Endothelial cell of umbilical vein (primary cell): ENCODE results near the gene ADA. TPM values are rescaled to one million over a fixed set of nuclear protein-coding genes. Genes with fewer than 3 reads are reported as not detected.

ENCODE experiments used
- BruUV-seq: library from RNA; stranded (reverse); fragments of 400-500 nt; replicated peaks from 2 replicates; lab custom pipeline; 2021; lab: Mats Ljungman, UMichigan
- CTCF ChIA-PET: fragments of 300-600, 350-600 bp; sonication (Branson Sonifier 250); formaldehyde crosslinking; loops from one replicate; lab custom pipeline; 2021; ENCODE audit warnings: antibody characterized with exemption, inconsistent platforms; lab: Charles Lee
- POLR2A ChIA-PET: fragments of 300-600, 350-600 bp; sonication (Branson Sonifier 250); formaldehyde crosslinking; loops from one replicate; lab custom pipeline; 2021; ENCODE audit warnings: antibody characterized with exemption, inconsistent platforms; lab: Charles Lee
- DNase-seq: peaks from one replicate; pipeline ENCODE4 v3.0.0-alpha.2; 2011; ENCODE audit warnings: low read depth, low spot score
- FAIRE-seq: peaks from 2 replicates; lab custom pipeline; 2011; peaks lifted over from hg19 to GRCh38; lab: Jason Lieb, UNC
- H2AFZ ChIP-seq: 2 replicates; pipeline ENCODE4 v1.6.0; 2012; ENCODE audit warnings: low read depth, low read length, control low read depth, inconsistent platforms
- H3K27ac ChIP-seq: 2 replicates; pipeline ENCODE4 v1.5.1; 2011; ENCODE audit warnings: low read depth, mild to moderate bottlenecking, control low read depth, low read length, moderate library complexity; ENCODE audit not compliant: insufficient read depth
- H3K27me3 ChIP-seq, 2 experiments: 2 replicates each; pipeline versions ENCODE4 v1.6.0 to v1.6.1; 2011; ENCODE audit warnings: low read length in 2 of 2, mixed read lengths in 1 of 2; ENCODE audit not compliant: control insufficient read depth in 2 of 2, insufficient read depth in 2 of 2
- H3K36me3 ChIP-seq, 2 experiments: 2 replicates in 1 of 2; 3 replicates in 1 of 2; pipeline ENCODE4 v1.5.1; 2011; ENCODE audit warnings: low read length in 2 of 2, mild to moderate bottlenecking in 1 of 2, moderate library complexity in 1 of 2; ENCODE audit not compliant: control insufficient read depth in 2 of 2, insufficient read depth in 2 of 2; ENCODE audit errors: extremely low read depth in 1 of 2
- H3K4me1 ChIP-seq: 3 replicates; pipeline ENCODE4 v1.5.1; 2011; ENCODE audit warnings: mild to moderate bottlenecking, low read length; ENCODE audit not compliant: control insufficient read depth, insufficient read depth; ENCODE audit errors: extremely low read depth
- H3K4me2 ChIP-seq: 2 replicates; pipeline ENCODE4 v1.6.1; 2011; ENCODE audit warnings: low read length, control low read depth, mixed read lengths; ENCODE audit not compliant: insufficient read depth
- H3K4me3 ChIP-seq, 3 experiments: fragments of 200-600 bp in 1 of 3; sonication (generic), shearing (Covaris generic) in 1 of 3; replicated peaks in 1 of 3; 2 replicates each; pipeline ENCODE4 v1.5.1; 2011 to 2016; ENCODE audit warnings: control low read depth in 3 of 3, low read length in 3 of 3, mild to moderate bottlenecking in 2 of 3, inconsistent platforms in 1 of 3, low read depth in 1 of 3, moderate library complexity in 1 of 3; ENCODE audit not compliant: insufficient read depth in 1 of 3
- H3K79me2 ChIP-seq: 2 replicates; pipeline ENCODE4 v1.6.0; 2012; ENCODE audit warnings: low read length, inconsistent platforms; ENCODE audit not compliant: control insufficient read depth, insufficient read depth
- H3K9ac ChIP-seq: replicated peaks from 2 replicates; pipeline ENCODE3; 2011; ENCODE audit warnings: low read length, control low read depth; ENCODE audit not compliant: insufficient read depth; ENCODE audit errors: extremely low read depth
- H3K9me1 ChIP-seq: replicated peaks from 3 replicates; pipeline ENCODE4 v1.6.0; 2011; ENCODE audit warnings: mild to moderate bottlenecking, low read length; ENCODE audit not compliant: control insufficient read depth, insufficient read depth; ENCODE audit errors: extremely low read depth
- H3K9me3 ChIP-seq: replicated peaks from 2 replicates; pipeline ENCODE4 v1.5.1; 2012; ENCODE audit warnings: low read length, inconsistent platforms; ENCODE audit not compliant: control insufficient read depth, insufficient read depth
- H4K20me1 ChIP-seq: replicated peaks from 2 replicates; pipeline ENCODE3; 2011; ENCODE audit warnings: mild to moderate bottlenecking, low read length; ENCODE audit not compliant: control insufficient read depth, insufficient read depth; ENCODE audit errors: extremely low read depth
- CTCF ChIP-seq, 2 donors: IDR thresholded peaks; 1 replicate in 1 of 2; 2 replicates in 1 of 2; pipeline ENCODE4 v1.5.1; 2011; ENCODE audit warnings: low read length in 2 of 2, mild to moderate bottlenecking in 2 of 2, moderate library complexity in 2 of 2, control low read depth in 1 of 2, inconsistent platforms in 1 of 2, low read depth in 1 of 2; ENCODE audit not compliant: insufficient read depth in 1 of 2; ENCODE audit errors: extremely low read depth in 1 of 2
- FOS ChIP-seq: IDR thresholded peaks from 2 replicates; pipeline ENCODE4 v1.6.1; 2011; ENCODE audit warnings: mild to moderate bottlenecking, low read length, moderate library complexity, borderline replicate concordance; ENCODE audit not compliant: insufficient read depth
- GATA2 ChIP-seq: IDR thresholded peaks from 2 replicates; pipeline ENCODE4 v1.7.0; 2011; ENCODE audit warnings: low read depth, mild to moderate bottlenecking, moderate library complexity, mixed read lengths, low read length; ENCODE audit not compliant: insufficient read length, insufficient read depth
- JUN ChIP-seq: IDR thresholded peaks from 2 replicates; pipeline ENCODE4 v1.6.1; 2011; ENCODE audit warnings: borderline replicate concordance, low read depth; ENCODE audit not compliant: insufficient read length, insufficient read depth
- MAX ChIP-seq: IDR thresholded peaks from 2 replicates; pipeline ENCODE4 v1.6.1; 2011; ENCODE audit not compliant: insufficient read depth, insufficient read length
- POLR2A ChIP-seq: IDR thresholded peaks from 2 replicates; pipeline ENCODE4 v1.6.1; 2012; ENCODE audit warnings: low read depth, mild to moderate bottlenecking, control low read depth, low read length
- dilution Hi-C: fragments of 300-500 bp; cut with MboI; formaldehyde crosslinking; loops from one replicate; pipeline ENCODE4 v1.15.0; 2019; ENCODE audit warnings: low sequenced_read_pairs; ENCODE audit not compliant: extremely low pct_ligation_motif_present
- intact Hi-C: fragments of 100-400 bp; cut with micrococcal nuclease; formaldehyde crosslinking; loops from one replicate; pipeline ENCODE4 v1.10.0; 2022
- polyA plus RNA-seq, 4 experiments: library from polyadenylated mRNA; depleted of rRNA in 3 of 4; stranded (reverse) in 3 of 4; unstranded in 1 of 4; fragments of >200 nt; gene quantifications; 2 replicates each; pipeline versions ENCODE4 v1.2.1 to v1.2.3, GENCODE V29; 2011 to 2012; ENCODE audit warnings: missing spikeins in 1 of 4
- total RNA-seq: library from RNA; stranded (reverse); gene quantifications from 2 replicates; pipeline ENCODE4 v1.2.3, GENCODE V29; 2021

Gene ADA
- total and polyA plus RNA-seq, 2 donors (not counting 3 experiments of a cell fraction or from before 2014, with no cell fraction given): 26.3 to 33.1 TPM

GRCh38 chr20:44599715-44600114, 51.8 kb downstream of the ADA start:
- Histone ChIP-seq H4K20me1 (no peaks in the 10 kb centered on the region), H3K36me3 (peaks cover 2 to 5% of the 10 kb centered on the region in 2 experiments), H2AFZ (no peak overlapping the region), H3K27me3 (no peaks in the 10 kb centered on the region), H3K9ac (no peak overlapping the region), H3K9me1 (no peaks in the 10 kb centered on the region), H3K4me1 (peaks cover 68% of the 10 kb centered on the region), H3K79me2 (peaks cover 82% of the 10 kb centered on the region), H3K9me3 (no peaks in the 10 kb centered on the region), H3K4me2 (no peak overlapping the region), H3K4me3 (no peak overlapping the region), H3K27ac (no peak overlapping the region)
- dilution Hi-C loops: no loop called here
- TF ChIP-seq MAX: no peak
- no peak for TF ChIP-seq GATA2
- TF ChIP-seq POLR2A: no peak
- TF ChIP-seq FOS: no peak
- no peak for TF ChIP-seq JUN
- TF ChIP-seq CTCF (IDR thresholded peaks at IDR 0.05; ENCODE audit: extremely low read depth in 1 of 2, insufficient read depth in 1 of 2, low read depth in 1 of 2, low read length in 2 of 2): no peak
- intact Hi-C loops: loop anchor here (2.0 kb wide), 1 partner anchor 67 kb away; no protein-coding TSS in a partner anchor
- no peak for DNase-seq
- ChIA-PET POLR2A (no interaction called here), CTCF (interaction anchor here (1.2 to 2.9 kb wide), 3 partner anchors 9 to 79 kb away, joined by 3 to 18 read pairs (median 4); partner anchors contain the start of gene SERINC3)
- FAIRE-seq: no peak
- BruUV-seq: no TSS peak
